Measurements from ENCODE around the gene FARSA. TPM values are rescaled to one million over a fixed set of nuclear protein-coding genes. Genes with fewer than 3 reads are reported as not detected.
"Not testable (repeated sequence)": the region's sequence is repeated elsewhere in the genome, so short reads cannot be mapped to it uniquely, and the experiment has no call there.

FARSA gene
- total and polyA plus RNA-seq, 10 of the 15 experiments (the other 5 are each of a cell fraction or from before 2014, with no cell fraction given): 20.3 to 212 (median 76.4) TPM

GRCh38 chr19:12890299-12890786 lies 43.2 kb downstream of the FARSA start:
- H3K36me3 ChIP-seq (ENCODE audit: control insufficient read depth in 2 of 2, insufficient read depth in 2 of 2, low read length in 1 of 2); ATAC-seq; in situ Hi-C loops (cut with MboI); H3K79me2 ChIP-seq (ENCODE audit: control insufficient read depth, insufficient read depth, low read length); H3K27ac ChIP-seq (ENCODE audit: control insufficient read depth, insufficient read depth); intact Hi-C loops (cut with micrococcal nuclease; ENCODE audit: unreplicated experiment); H3K9ac ChIP-seq (ENCODE audit: control insufficient read depth, insufficient read depth, low read length); BruUV-seq (replicated peaks); DNase-seq (ENCODE audit: low read depth, low spot score); H3K27me3 ChIP-seq (replicated peaks in 1 of 2; ENCODE audit: control insufficient read depth in 2 of 2, insufficient read depth in 2 of 2, low read length in 1 of 2); H3K9me3 ChIP-seq (replicated peaks; ENCODE audit: control insufficient read depth, insufficient read depth, low read length); H3K4me1 ChIP-seq (ENCODE audit: control insufficient read depth, insufficient read depth, low read length); H4K20me1 ChIP-seq (ENCODE audit: control insufficient read depth, insufficient read depth); FAIRE-seq: not testable (repeated sequence)
- ChIA-PET POLR2A (interaction anchor here (0.7 to 2.6 kb wide), 12 partner anchors 9 to 951 kb away, joined by 3 to 35 read pairs (median 4); partner anchors contain the start of genes DNASE2, FARSA and SYCE2), SMC1A (ENCODE audit: uncharacterized antibody, unreplicated experiment) (interaction anchor here (0.8 to 1.7 kb wide), 12 partner anchors 8 to 75 kb away, joined by 3 to 19 read pairs (median 4); partner anchors contain the start of genes CALR, FARSA and GADD45GIP1), CTCF (interaction anchor here (0.6 to 13.2 kb wide), 13 partner anchors 9 to 1450 kb away, joined by 3 to 182 read pairs (median 5); partner anchors contain the start of genes DNASE2 and FARSA), RAD21 (ENCODE audit: unreplicated experiment) (interaction anchor here (0.7 to 2.8 kb wide), 14 partner anchors 8 to 171 kb away, joined by 3 to 19 read pairs (median 4); partner anchors contain the start of genes CALR and DNASE2)
- H3K4me2 ChIP-seq (ENCODE audit: control insufficient read depth, insufficient read depth): peak overlapping the region; percentile 66
- WGBS (ENCODE audit: insufficient coverage, insufficient replicate concordance, low lambda C conversion rate, missing lambda C conversion rate): 26% methylated on average over 9 of the region's 10 CpGs
- TF ChIP-seq FOXK2 (IDR thresholded peaks at IDR 0.05) (0 out of 2 replicates have a peak, but pooled peaks have one; percentile 18), PBX3 (IDR thresholded peaks at IDR 0.05; ENCODE audit: insufficient replicate concordance, low read depth, low read length) (peak; percentile 21), NBN (IDR thresholded peaks at IDR 0.05) (peak; percentile 82; the same call in 1 of the 2 replicates), SIN3A (IDR thresholded peaks at IDR 0.05; ENCODE audit: low read depth, low read length) (0 out of 2 replicates have a peak, but pooled peaks have one; percentile 74), PKNOX1 (IDR thresholded peaks at IDR 0.05) (peak; percentile 80), HDGF (IDR thresholded peaks at IDR 0.05) (peak; percentile 59; the same call in 1 of the 2 replicates), MEF2B (IDR thresholded peaks at IDR 0.05; ENCODE audit: partially characterized antibody, poor library complexity, severe bottlenecking) (peak; percentile 73), CTCF (IDR thresholded peaks at IDR 0.05 in 2 of 3, conservative IDR thresholded peaks at IDR 0.05 in 1 of 3; ENCODE audit: control insufficient read depth in 2 of 3, extremely low read depth in 1 of 3, insufficient read depth in 1 of 3, low read depth in 3 of 3, low read length in 3 of 3) (0 out of 6 replicates have a peak, but pooled peaks of 1 of the 3 experiments have one; percentile 6)
- H3K4me3 ChIP-seq: 0 out of 2 replicates have a peak overlapping the region, but pooled peaks have one; percentile 14
- peak overlapping the region; percentile 79 for H2AFZ ChIP-seq (ENCODE audit: control insufficient read depth, low read depth, low read length)

All from GM12878 (cell line).